Measurements from ENCODE around the gene NFASC. TPM values are rescaled to one million over a fixed set of nuclear protein-coding genes. Genes with fewer than 3 reads are reported as not detected.

NFASC gene
- total RNA-seq, 1 donor from 2014 or later: 0.07 TPM

DNA sequence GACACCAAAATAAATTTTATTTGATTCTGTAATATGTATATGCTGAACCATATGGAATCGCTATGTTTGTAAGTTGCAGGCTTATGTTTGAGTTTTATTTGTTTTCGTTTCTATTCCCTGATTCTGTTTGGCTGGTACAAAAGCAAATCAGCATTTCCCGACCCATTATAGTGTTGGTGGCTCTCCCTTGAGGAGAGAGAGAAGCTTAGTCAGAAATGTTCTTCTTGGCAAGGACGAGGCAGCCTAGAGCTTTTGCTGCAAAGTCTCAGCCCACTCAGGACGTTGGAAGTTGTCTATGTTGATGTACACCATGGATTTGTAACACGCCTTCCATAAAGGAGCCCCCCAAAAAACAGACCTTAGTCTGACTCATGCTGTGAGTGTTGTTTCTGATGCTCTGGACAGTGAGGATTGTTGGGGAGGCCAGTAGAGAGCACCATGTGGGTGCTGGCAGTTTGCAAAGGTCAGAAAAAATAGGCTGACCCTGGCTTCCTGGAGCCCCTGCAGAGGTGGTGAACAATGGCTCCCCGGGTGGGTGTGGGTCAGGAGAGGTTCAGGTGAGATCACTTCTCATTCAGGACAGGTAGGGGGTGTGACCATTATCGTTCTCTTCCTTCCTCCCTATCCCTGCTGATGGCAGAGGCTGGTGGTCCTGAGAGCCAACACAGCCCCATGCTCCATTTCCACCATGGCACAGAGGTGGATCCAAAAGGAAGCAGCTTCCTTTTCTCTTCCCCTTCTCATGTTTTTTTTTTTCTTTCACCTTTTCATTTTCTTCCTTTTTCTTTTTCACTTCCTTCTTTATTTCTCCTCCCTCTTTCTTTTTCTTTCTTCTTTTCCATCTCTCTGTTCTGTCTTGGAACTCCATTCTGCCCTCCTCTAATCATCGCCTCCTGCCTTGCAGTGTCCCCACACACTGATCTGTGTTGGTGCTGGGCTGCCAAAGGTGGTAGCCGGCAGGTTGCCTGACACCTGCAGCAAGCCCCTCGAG lies 88.0 kb downstream of the NFASC start:
- intact Hi-C loops (cut with micrococcal nuclease): no loop called here

DNA sequence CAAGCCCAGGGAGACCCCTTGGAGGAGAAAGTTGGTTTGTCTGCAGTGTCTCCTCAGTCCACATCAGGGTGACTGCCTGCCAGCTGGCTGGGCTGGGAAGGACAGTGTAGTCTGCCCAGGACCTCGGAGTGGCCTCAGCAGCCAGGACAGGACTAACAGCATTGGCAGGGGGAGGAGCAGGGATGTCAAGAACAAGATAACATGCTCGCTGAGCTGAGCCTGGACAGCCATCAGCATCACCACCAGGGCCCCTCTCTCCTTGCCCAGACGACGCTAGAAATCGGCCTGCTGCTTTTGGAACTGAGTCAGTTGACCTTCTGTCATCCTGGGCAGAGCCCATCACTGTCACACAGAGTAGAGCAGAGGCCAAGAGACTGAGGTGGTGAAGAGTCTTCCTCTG lies 88.7 kb downstream of the NFASC start:
- intact Hi-C loops (cut with micrococcal nuclease): no loop called here

DNA sequence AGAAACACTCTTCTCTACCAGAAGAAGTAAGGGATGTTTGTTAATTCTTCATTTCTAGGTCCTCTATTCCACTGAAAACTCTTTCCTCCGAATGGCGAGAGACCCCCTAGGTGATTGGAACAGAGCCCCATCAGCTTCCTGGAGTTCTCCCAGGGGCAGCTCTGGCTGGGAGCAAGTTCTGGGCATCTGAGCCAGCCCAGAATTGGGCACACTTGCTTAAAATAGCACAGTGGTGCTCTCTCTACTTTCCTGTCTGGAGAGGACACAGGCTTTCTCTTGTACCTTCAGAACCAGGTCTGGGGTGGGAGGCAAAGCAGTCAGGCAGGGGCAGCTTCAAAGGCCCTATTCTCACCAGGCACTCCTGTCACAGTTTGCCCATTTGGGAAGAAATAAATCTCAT lies 89.2 kb downstream of the NFASC start:
- intact Hi-C loops (cut with micrococcal nuclease): no loop called here

DNA sequence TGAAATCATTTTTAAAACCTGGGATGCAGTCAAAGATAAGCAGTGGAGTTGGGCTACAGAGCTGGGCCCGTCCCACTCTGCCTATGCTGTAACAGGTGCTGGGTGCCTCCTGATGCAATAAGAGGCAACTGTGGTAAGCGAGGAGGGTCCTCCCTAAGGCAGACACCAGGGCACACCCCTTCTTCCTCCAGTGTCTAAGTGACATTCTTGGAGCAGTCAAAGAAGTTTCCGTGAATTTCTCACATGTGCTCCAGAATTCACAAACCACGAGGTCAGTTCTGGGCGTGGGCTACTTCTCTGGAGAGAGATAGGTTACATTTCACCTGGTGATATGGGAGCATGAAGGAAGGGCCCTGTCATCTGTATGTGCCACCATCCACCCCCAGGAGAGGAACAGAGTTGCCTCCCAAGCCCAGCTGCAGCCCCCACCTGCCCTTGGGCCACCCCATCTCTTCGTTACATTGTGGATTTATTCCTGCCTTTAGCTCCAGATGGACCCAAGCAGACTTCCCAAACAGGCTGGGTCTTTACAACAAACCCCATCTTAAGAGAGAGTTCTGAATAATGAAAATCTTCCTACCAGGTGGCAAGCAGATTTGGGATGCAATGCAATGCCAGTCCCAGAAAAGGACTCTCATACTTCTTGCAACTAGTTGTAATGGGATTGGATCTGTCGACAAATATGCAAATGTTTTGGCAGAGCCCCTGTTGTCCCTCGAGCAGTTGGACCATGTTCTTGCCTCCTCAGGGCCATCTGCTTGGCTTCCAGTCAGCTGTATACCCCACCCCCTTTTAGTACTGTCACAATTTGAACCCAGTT lies 89.9 kb downstream of the NFASC start:
- intact Hi-C loops (cut with micrococcal nuclease): no loop called here

DNA sequence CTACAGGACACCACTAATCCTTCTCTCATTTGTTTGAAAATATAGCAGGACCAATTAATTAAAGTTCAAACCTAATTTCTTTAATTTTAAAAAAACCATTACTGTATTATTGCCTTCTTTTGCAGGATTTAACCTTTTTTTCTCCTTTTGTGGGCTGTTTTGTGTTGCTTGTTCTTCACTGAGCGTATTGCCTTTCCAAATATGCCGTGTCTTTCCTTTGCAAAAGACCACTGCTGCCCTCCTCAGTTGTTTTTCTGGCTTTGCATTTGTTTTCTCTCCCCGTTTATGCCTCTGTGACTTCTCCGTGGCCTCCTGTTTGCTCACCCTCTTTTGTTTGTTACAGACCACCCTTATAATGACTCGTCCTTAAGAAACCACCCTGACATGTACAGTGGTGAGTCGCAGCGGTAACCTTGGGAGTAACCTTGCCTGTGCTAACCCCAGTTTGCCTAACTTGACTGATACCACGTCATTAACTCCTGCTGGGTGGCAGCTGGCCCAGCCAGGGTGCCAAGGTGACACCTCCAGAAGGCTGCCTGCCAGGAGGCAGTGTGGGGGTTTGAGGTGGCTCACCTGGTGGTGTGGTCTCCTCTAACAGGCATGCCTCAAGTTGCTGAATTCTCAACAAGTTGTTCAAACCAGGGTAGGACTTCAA lies 91.2 kb downstream of the NFASC start:
- intact Hi-C loops (cut with micrococcal nuclease): no loop called here

DNA sequence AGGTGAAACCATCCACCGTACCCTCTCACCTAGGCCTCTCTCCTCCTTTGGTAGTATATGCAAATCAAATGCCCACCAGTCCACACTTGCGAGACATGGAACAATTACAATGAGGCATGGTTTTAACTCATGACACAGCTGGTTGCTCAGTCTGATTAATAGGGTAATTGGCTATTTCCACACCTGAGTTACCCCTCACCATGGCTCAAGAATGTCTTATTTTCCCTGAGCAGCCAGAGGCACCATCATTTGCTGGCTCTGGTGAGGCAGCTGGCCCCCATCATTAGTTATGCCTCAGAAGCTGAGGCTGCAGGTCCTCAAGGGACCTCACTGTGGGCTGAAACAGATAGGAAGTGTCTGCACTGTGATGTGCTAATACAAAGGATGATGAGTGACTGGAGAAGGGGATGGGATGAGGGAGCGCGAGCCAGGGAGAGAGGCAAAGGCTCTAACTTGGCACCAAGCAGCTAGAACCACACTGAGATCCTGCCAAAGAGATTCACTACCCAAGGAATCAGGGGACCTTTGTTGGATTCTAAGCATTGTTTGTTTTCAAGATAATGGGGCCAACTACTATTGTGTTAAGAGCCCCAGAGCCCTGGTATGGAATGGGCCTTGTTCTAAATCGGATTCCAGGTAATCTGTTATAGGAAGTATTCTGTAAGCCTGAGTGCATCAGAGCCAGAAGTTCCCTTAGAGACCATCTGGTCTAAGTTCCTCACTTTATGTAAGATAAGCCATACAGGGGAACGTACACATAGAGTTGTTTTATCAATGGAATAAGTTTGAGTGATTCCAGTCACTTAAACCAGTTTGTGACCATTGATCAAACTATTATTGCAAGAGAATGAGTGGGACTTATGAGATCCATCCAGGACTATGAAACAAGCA lies 92.3 kb downstream of the NFASC start:
- intact Hi-C loops (cut with micrococcal nuclease): no loop called here

DNA sequence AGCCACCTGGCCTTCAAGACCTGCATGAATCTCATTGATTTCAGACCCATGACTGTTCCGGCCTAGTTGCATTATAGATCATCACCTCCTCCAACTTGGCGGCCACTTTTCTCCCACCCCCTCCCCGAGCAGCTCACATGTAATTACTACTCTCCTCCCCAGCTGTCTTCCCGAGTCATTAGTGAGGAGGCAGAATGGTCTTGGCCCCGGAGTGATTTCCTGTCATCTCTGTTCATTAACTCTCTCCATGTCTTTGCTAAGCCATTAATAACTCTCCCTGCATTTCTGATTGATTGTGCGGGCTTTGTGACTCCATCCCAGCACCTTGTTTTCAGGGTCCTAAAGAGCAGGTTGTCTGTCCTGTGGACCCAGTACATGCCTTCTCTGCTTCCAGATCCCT lies 96.8 kb downstream of the NFASC start:
- intact Hi-C loops (cut with micrococcal nuclease): no loop called here

GRCh38 chr1:204968135-204968534 lies 97.5 kb downstream of the NFASC start:
- intact Hi-C loops (cut with micrococcal nuclease): no loop called here

DNA sequence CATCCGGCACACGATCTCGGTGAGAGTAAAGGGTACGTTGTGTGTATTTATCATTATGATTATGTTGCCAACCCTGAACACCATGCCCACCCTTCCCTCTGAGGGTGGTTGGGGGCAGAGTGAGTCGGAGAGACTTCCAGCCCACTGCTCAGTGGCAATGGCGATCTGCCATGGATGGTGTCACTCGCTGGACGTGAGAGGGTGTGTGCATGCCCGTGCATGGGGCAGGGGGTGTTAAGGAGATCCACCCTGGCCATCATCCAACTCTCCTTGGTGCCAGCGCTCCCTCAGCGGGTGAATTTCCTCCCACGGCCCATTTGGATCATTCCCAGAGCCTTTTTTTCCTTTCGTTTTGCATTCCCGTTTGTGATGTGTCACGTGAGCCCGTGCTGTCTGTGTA lies 98.3 kb downstream of the NFASC start:
- intact Hi-C loops (cut with micrococcal nuclease): no loop called here

DNA sequence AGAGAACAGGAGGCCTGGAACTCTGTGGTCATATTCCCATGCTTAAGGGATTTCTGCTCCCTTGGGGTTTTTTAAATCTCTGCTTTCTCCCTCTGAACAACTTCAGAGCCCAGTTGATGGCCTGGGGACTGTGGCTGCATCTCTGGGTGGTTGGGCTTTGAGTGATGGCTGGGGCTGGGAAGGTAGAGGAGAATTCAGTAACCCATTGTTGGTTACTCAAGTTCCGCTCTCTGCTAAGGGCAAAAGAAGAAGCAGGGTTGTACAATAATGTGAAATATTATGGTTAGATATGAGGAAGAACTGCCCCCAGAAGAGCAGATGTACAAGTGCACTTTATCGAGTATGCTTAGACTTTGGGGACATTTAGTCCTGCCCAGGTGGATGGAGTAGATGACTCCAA lies 100.3 kb downstream of the NFASC start:
- intact Hi-C loops (cut with micrococcal nuclease): no loop called here

GRCh38 chr1:204971517-204972336 lies 101.1 kb downstream of the NFASC start:
- intact Hi-C loops (cut with micrococcal nuclease): no loop called here

GRCh38 chr1:204972426-204972825 lies 101.8 kb downstream of the NFASC start:
- intact Hi-C loops (cut with micrococcal nuclease): no loop called here

DNA sequence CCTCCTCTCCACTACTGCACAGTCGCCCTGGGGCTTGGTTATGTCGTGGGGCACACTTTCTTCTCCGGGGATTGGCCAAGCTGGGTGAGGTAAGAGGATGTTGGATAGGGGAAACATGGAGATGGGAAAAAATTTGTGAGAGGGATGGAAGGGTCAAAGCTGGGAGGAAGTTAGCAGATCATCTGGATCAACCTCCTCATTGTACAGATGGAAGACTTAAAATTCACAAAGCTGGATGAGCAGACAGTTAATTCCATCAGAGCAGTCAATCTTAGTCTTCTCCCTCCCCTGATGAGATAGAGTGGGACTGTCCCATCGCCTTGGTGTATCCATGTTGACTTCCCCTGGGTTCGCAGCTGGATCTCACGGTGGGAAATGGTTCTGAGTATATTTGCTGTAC lies 102.8 kb downstream of the NFASC start:
- intact Hi-C loops (cut with micrococcal nuclease): no loop called here

DNA sequence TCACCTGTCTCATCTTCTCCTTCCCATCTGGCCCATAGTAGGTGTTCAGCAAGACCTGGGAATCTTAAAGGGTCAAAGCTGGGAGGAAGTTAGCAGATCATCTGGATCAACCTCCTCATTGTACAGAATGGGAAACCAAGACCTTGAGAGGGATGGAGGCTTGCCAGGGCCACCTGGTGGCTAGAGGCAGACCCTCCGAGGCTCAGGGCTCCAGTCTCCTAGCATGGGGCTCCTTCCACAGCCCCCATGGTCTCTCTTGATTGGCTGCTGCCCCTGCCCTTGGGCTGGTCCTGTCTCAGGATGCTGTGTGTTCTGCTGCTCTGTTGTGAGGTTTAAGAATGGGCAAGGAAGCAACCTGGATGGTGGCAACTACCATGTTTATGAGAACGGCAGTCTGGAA lies 103.7 kb downstream of the NFASC start:
- intact Hi-C loops (cut with micrococcal nuclease): no loop called here

DNA sequence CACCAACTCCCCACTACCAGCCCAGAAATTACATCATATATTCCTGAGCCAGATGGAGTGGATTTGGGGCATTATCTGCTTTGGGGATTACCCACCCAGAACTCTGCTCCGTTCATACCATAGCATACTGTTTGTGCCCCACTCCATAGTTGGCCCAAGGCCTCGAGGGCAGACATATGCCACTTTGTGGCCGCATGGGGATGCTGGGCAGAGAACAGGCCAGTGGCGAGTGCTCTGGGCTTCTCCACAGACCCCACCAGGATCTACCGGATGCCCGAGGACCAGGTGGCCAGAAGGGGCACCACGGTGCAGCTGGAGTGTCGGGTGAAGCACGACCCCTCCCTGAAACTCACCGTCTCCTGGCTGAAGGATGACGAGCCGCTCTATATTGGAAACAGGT lies 104.4 kb downstream of the NFASC start:
- intact Hi-C loops (cut with micrococcal nuclease): loop anchor here (1.0 kb wide), 1 partner anchor 281 kb away; no protein-coding TSS in a partner anchor

DNA sequence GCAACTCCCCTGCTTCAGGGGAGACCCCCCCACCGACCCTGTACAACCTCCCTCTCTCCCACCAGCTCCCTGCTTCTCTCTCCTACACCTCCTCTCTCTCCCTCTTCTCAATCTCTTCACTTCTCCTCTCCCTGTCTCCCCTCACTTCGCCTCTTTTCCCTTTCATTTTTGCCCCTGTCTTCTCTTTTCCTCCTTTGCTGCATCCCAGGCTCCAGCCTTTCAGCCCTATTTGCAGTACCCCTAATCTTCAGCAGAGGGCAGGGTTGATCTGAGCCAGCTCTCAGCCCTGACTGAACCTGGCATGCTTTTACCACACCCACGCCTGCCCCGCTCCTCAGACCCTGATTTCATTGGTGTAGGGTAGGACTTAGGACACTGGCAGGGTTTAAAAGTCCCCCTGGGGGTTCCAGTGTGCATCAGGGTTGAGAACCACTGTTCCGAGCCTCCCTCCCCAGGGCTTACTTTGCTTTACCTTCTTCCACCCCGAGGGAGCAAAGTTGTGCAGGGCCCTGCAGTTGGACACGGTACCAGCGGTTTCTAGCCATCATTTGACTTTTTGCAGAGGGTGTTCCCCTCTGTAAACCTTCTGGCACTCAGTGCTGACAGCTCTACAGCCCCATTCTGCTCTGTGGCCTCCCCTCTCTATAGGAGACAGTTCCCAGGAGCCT lies 105.0 kb downstream of the NFASC start:
- intact Hi-C loops (cut with micrococcal nuclease): loop anchor here (1.0 kb wide), 1 partner anchor 281 kb away; no protein-coding TSS in a partner anchor

DNA sequence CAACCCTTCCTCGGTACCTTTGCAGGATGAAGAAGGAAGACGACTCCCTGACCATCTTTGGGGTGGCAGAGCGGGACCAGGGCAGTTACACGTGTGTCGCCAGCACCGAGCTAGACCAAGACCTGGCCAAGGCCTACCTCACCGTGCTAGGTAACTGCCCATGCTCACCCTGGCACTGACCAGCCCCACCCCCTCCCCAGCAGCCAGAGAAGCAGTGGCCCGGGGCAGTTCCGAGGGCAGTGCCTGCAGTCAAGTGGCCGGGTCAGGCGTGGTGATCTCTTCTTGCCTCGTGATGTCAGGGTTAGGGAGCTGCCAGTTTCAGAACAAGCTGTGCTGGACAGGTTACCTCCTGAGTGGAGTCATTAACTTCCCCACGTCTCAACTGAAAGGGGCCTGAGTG lies 106.0 kb downstream of the NFASC start:
- intact Hi-C loops (cut with micrococcal nuclease): no loop called here

DNA sequence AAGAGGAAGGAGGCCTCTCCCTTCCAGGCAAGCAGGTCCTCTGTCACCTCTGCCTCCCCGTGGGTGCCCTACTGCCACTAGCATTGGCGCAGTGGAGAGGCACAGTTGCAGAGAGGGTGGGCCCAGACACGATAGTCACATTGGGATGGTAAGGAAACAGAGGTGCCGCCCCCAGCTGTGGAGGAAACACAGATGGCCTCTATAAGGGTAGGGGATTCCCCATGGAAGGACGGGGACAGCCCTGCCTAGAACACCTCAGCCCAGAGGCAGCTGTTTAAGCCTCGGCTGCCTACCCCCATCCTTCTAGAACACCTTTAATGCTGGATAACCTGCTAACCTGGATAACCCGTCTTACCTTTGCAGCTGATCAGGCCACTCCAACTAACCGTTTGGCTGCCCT lies 106.7 kb downstream of the NFASC start:
- intact Hi-C loops (cut with micrococcal nuclease): no loop called here

- intact Hi-C loops (cut with micrococcal nuclease): no loop called here
Measured at GRCh38 chr1:204978782-204979181, 108.1 kb downstream of the NFASC start.

Measured in T-helper 2 cell treated with Interferon-gamma antibody and Interleukin-4, amounts not matched to agents 100 ng/mL and 5 ng/mL, for 36 hours (primary cell).